ENCODE measurements around the gene GPRIN2.
A peak's percentile ranks its signal among the peaks of the same experiment; 100 is the strongest.
"Not testable (repeated sequence)": the region's sequence is repeated elsewhere in the genome, so short reads cannot be mapped to it uniquely, and the experiment has no call there.

The GPRIN2 gene

DNA sequence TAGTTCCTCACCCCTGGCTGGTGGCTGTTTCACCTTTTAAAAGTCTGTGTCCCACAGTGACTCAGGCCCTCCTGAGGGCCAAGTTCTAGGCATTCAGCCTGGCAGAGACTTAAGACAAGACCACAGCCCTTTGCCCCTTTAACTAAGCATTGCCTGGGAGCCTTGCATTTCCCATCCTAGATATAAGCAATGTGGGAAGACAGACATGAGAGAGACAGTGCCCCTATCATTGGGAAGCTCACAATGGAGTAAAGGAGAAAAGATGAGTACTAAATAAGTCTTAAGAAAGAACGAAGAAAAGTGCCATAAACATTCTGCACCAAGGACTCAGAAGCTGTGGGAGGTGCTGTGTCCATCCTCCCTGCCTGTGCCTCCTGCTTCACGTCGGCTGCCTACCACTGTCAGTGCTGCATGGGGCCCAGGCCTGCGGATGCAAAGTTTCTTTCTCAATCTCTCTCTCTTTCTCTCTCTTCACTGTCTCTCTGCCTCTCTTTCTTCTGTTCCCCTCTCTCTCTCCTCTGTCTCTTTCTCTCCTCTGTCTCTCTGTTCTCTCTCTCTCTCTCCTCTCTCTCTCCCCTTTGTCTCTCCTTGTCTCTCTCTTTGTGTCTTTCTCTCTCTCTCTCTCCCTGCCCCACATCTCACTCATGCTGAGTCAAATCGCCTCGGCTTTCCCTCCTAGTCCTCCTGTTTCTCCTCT is 21.5 kb downstream of the GPRIN2 start:
- ATAC-seq, result no peak

DNA sequence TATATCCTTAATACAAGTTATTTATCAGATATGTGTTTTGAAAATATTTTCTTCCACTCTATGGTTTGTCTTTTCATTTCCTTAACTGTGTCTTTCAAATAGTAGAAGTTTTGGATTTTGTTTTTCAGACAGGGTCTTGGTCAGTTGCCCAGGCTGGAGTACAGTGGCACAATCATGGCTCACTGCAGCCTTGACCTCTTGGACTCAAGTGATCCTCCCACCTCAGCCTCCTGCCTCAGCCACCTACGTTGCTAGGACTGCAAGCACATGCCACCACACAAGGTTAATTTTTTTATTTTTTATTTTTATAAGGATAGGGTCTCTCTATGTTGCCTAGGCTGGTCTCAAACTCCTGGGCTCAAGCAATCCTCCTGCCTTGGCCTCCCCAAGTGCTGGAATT is 24.2 kb downstream of the GPRIN2 start:
- not testable (repeated sequence) for ATAC-seq

DNA sequence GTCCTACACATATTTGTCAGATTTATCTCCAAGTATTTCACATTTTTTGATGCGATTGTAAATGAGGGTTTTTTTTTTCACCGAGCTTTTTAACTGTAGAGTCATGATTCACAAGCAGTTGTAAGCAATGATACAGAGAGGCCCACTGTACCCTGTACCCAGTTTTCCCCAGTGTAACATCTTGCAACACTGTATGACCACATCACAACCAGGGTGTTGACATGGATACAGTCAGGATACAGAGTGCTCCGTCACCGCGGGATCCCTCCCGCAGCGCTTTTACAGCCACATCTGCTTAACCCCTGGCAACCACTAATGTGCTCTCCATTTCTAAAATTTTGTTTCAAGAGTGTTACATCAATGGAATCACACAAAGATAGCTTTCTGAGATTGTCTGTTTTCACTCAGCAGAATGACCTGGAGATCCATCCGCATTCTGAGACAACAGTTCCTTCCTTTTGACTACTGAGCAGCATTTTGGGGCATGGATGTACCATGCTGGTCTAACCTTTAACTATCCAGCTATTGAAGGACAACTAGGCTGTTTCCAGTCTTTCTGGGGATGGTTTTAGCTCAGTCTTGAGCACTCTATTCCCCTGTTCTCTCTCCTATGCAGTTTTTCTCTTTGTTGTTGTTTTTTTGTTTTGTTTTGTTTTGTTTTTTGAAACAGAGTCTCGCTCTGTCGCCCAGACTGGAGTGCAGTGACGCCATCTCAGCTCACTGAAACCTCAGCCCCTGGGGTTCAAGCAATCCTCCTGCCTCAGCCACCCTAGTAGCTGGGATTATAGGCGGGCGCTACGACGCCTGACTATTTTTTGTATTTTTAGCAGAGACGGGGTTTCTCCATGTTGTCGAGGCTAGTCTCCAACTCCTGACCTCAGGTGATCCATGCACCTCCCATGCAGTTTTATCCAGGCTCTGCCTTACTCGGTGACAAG is 25.9 kb downstream of the GPRIN2 start:
- ATAC-seq, result no peak

DNA sequence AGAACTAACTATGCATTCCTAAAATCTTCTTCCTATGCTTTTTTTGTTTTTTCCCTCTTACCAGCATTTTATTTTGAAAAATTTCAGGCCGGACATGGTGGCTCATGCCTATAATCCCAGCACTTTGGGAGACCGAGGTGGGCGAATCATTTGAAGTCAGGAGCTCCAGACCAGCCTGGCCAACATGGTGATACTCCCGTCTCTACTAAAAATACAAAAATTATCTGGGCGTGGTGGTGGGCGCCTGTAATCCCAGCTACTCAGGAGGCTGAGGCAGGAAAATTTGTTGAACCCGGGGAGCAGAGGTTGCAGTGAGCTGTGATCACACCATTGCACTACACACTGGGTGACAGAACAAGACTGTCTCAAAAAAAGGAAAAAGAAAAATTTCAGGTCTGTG is 26.7 kb downstream of the GPRIN2 start:
- not testable (repeated sequence) for ATAC-seq

DNA sequence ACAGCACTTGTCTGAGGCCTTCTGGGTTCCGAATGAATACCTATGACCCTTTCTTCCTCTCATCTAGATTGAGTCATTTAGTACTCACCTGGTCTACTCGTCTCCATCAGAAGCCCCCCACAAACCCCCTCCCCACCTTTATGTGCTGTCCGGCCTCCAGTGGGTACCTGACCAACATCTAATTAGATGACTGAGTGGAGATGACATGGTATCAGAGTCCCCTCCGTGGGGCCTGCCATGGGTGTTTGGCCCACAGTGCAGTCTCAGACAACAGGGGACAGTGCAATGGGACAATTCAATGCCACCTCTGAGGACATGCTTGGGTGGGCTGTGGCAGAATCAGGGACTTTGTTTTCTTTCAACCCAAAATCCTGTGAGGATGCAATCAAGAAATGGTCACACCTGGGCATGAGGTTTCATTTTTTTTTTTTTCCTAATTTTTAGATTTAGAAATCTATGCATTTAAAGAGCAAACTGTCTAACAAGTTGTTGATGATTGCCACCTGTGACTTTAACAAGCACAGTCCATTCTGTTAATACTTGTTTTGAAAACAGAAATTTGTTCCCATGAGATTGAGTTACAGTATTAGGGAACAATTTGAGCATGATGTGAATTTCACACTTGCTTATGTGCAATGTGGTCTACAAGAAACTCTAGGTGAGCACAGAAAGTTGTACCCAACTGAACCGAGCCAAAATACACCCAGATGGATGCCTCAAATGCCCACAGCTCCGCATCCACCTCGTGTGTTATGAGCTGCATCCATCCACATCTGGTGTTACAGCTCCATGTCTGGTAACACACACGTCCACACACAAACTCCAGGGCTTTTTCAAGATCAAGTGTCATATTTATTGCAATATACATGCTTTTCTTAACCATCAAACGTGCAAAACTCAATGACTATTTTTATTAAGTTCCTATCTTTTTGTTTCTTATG is 27.5 kb downstream of the GPRIN2 start:
- peak in 1 of 2 donors; percentile 11 for ATAC-seq

DNA sequence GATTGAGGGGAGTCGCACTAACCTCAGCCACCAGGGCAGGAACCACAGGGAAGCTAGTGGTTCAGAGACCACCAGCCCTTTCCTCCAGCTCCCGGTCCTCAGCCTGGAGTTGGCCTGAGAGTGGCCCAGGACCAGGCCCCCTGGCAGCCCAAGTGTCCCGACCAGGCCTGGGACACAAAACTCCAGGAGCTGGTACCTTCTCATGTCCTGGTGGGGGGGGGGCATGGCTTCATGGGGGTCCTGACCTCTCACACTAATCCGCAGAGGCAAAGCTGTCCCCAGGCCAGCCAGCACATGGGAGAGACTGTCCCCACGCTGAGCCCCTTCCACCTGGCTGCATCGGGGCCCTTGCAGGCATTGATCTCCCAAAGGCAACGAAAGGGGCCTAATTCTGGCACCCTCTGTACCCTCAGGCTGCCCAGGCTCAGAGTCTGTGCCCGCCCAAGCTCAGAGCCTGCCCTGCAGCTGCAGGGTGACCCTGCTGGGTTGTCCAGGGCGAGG is 28.2 kb downstream of the GPRIN2 start:
- ATAC-seq, result peak in 1 of 2 donors; percentile 6

DNA sequence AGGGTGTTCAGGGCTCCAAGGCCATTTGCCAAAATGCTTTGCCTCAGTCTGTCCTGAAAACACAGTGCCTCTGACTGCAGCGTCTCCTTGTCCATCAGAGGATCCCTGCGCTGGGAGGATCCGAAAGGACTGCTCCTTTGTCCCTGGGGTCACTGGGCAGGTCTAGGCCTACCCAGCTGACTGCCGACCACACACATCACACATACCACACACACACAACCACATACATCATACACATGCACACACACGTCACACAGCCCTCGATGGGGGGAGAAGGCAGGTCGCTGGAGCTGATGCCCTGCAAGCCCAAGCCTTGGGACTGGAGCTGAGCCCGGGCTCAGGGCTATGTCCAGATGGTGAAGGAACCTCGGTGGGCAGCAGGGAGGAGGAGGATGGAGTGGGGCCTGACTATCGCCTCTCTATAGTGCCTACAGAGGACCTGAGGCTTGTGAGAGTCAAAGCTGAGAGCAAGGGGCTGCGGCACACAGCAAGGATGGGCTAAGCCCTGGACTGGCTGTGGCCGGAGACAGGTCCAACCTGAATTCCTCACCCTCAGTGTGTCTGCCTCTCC is 29.1 kb downstream of the GPRIN2 start:
- no peak for ATAC-seq

DNA sequence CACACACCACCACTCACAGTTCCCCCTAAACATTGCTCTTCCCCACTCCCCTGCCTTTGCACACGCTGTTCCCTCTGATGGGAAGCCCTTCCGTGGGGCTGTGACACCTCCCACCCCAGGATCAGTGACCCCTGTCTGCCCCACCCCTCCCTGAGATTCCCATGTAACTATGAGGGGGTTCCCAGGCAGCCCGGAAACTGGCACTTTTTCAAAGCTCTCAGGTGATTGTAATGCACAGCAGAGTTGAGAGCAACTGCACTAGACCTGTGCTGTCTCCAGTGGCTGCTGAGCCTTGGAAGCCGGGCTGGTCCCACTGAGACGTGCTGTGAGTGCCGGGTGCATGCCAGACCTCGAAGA is 29.8 kb downstream of the GPRIN2 start:
- no peak for ATAC-seq

DNA sequence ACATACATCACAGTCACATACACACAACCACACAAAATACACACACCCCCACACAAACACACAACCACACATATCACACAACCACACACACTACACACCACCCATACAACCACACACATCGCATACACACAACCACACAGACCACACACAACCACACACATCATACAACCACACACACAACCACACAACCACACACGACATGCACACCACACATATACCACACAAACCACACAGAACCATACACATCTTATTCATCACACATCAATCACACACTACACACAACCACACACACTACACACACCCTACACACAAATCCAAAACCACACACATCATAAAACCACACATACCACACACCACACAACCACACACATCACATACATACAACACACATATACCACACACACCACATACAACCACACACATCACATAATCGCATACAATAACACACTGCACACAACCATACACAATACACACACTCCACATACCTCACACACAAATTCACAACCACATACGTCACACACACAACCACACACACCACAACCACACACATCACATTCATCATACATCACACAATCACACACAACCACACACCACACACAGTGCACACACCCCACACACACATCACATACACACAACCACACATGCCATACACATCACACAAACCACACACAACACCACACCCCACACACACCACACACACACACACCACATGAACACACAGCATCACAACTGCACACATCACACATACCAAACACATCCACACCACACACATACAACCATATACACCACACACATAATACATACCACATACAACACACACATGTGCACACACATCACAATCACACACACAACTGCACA is 30.4 kb downstream of the GPRIN2 start:
- no peak for ATAC-seq

DNA sequence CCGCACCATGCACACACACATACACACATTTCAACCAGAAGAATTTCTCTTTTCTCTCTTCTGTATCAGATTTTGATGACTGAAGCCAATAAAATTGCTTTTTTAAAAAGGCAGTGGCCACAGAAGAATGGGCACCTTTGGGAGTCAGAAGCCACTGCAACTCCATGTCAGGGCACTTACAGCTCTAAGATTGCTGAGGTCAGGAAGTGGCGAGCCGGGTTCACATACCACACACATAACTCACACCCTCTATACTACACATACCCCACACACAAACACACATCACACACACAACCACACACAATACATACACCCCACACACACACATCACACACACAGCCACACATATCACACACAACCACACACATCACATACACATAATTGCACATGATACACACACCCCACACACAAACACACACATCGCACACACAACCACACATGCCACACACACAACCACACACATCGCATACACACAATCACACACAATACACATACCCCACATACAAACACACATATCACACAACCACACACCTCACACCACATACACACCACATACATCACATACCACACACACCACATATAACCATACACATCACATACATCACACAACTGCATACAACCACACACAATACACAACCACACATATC is 31.2 kb downstream of the GPRIN2 start:
- no peak for ATAC-seq

DNA sequence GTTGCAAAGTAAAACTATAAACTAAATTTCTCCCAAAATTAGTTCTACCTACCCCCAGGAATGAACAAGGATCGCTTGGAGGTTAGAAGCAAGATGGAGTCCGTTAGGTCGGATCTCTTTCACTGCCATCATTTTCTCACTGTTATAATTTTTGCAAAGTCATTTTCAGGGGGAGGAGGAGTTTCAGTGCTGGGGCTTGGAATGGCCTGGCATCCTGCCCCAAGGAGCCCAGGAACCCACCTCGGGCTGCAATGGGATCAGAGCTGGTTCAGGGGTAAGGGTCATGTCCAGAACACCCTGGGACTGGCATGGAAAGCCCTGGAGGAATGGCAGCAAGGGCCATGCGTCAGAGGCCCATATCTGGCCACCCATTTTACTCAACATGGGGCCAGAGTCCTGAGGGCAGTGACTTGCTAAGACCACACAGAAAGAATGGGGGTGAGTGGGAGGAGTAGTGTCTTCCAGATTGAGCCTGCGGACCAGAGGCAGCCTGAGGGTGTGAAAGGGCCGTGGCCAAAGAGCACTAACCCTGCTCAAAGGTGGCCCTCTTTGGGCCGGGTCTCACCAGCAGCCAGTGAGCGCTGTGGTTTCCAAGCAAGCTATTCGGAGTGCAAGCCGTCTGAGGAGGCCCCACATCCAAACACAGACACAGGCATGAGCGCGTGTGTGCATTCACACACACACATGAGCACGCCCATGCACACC is 31.8 kb downstream of the GPRIN2 start:
- no peak for ATAC-seq

DNA sequence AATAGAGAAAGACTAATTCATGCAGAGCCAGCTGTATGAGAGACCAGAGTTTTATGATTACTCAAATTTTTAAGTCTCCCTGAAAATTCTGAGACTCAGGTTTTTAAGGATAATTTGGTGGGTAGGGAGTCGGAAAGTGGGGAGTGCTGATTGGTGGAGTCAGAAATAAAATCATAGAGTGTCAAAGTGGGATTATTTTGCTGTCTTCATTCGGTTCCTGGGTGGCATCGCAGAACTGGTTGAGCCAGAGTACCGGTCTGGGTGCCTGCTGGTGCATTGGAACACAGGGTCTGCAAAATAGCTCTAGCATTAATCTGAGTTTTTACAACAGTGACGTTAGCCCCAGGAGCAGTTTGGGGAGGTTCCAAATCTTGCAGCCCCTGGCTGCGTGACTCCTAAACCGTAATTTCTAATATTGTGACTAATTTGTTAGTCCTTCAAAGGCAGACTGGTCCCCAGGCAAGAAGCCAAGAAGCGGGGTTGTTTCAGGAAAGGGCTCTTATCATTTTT is 32.4 kb downstream of the GPRIN2 start:
- no peak for ATAC-seq

DNA sequence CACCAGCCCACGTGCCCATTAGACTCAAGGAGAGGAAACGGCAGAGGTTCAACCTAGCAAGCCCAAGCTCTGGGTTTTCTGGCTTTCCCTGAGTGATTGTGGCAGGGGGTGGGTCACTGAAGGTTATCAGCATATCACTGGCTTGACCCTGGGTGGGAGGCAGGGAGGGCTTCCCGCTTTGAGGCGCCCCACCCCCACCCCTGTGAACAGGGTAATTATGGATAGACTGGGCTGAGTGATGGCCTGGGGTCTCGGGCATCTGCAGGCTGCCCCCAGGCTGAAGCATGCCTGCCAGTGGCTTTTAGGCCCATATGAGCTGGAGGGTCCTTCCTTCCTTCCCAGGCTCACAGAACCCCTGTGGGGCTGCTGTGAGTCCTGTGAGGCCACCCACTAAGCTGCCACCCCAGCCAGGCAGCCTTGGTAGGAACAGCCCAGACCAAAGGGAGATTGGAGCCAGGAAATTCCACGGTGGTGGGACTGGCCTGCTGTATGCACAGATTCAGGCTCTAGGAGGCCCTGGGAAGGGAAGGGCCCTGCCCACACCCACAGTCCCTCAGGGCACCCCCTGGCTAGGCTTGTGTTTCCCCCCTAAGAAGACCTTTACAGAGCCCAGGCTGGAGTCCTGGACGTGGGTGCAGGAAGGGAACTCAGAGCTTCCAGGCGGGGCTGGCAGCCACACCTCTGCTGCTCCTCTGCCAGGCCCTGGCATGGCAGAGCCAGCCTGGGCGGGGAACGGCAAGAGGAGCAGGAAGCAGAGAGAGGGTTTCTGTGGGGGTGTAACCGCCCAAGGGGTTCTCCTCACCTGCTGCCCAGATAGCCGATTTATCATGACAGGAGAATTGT is 33.1 kb downstream of the GPRIN2 start:
- ATAC-seq, result no peak

DNA sequence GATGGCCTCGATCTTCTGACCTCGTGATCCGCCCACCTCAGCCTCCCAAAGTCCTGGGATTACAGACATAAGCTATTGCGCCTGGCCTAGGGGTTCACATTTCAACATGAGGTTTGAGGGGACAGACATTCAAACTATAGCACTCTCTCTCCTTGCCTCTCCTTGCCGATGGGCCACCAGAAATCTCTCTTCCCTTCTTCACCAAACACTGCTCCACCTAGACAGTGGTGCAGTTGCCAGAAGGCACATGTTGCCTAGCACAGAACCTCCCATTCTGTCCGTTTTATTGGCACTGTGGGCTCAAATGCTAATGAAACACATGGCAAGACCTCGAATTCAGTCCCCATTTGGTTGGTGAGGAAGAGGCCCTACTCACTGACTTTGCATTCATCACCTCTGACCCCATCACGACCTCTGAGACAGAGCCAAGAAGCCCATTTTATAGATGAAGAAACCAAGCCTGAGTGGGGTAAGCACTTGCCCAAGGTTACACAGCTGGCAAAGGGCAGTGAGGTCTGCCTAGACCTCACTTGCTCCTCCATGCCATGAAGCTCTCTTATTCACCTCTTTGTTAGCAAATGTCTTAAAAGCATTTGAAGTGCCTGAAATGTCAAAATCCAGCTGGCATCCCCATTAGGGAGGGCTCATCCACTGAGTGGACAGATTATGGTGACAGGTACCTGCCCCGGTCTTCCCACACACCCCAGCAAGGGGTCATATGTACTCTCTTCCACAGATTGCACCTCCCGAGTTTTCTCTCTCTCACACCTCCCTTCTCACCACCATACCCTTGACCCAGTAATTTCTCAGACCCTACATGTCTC is 34.0 kb downstream of the GPRIN2 start:
- no peak for ATAC-seq

DNA sequence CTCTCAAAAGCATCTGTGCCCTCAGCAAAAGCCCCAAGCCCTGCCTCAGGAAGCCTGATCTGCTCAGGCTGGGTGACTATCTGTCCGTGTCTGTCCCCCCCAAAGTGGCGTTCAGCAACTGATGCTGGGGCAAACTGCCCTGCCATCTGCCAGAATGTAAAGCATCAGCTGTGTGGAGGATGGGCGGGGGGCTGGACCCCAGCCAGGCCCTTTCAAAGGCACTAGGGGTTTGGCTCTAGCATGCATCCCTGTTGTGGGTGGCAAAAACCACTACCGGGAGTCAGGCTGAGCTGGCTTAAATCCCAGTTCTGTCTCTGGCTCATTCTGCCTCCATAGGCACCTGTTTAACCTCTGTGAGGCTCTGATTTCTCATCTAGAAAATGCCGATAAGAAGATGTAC is 35.5 kb downstream of the GPRIN2 start:
- ATAC-seq, result no peak

DNA sequence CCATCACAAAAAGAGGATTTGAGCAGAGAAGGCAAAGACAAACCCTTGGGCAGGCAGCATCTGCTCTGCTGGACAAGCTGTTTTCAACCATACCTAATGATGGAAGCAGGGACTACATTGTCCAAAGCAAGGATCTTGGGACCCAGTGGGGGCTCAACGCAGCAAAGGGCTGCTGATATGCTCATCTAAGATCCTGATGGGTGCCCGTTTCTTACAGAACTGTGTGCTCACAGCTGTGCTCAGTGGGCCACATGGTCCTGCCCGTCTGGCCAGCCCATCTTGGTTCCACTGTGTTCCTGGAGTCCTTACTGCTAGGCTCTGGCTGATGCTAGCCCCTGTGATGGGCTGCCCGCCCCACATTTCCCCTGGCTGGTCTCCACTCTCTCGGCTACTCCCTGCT is 36.1 kb downstream of the GPRIN2 start:
- ATAC-seq, result no peak

DNA sequence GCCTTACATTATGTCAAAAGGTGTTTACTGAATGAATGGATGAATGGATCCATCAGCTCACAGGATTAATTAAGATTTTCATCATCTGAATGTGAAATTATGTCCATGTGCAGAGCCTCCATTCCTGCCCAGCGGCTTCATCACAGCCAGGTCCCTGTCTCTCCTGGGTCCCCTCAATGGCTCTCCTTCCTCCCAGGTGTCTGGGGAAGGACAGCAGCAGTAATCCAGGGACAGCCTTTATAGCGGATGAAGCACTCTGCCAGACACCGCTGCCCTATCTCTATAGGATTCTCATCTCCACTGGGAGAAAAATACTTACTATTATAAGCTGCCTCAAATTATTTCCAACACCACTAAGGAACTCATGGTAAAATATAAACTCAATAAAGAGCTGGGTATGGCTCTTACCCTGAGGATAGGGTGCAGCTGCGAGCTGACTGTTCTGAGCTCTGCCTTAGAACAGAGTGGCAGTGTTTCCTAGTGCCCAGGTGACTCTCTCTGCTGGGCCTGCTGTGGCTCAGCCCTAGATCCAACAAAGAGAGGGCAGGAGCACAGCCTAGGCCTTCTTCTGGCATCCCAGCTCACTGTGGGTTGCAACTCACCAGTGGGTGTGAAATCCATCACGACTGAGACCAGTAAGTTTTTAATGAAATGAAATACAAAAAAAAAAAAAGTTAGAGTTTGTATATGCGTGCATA is 38.3 kb downstream of the GPRIN2 start:
- ATAC-seq, result no peak

All from activated CD4-positive, CD25-positive, alpha-beta regulatory T cell treated with anti-CD3 and anti-CD28 coated beads, Interleukin-2, amount 50 U/mL, for 24 hours (primary cell).